GM10266 (cell line): Measurements from ENCODE around the gene CCDC50.

ENCODE experiments used
- DNase-seq: peaks from one replicate; pipeline ENCODE4 v3.0.0; 2012; ENCODE audit errors: extremely low spot score
- CTCF ChIP-seq: IDR thresholded peaks from 2 replicates; pipeline ENCODE4 v1.5.1; 2012; ENCODE audit warnings: mild to moderate bottlenecking, low read depth; ENCODE audit not compliant: control insufficient read depth, insufficient read depth; ENCODE audit errors: missing control alignments

Gene CCDC50

GRCh38 chr3:191417457-191417729 is 88.2 kb downstream of the CCDC50 start:
- TF ChIP-seq CTCF: no peak
- DNase-seq: no peak

- DNase-seq: no peak
- no peak for TF ChIP-seq CTCF
These were observed 91.6 kb downstream of the CCDC50 start for GRCh38 chr3:191420771-191421170.

DNA sequence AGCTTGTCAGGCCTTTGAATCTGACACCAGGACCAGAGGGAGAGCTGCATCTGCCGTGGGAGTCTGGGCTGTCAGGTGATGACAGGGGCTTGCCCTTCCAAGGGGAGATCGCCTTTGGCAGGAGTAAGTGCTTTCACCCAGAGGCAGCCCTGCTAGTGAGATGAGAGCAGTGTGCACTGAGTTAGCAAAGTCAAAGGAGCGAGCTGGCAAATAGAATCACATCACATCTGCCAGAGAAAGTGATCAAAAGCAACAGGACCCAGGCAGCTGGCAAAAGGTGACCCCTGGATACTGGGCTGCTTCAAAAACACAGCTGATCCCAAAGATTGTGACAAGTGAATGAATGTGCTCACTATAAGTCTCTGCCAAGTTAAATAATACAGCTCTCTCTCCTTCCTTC is 95.7 kb downstream of the CCDC50 start:
- no peak for DNase-seq
- no peak for TF ChIP-seq CTCF

GRCh38 chr3:191425322-191425734 is 96.1 kb downstream of the CCDC50 start:
- TF ChIP-seq CTCF: no peak
- DNase-seq: no peak

- no peak for DNase-seq
- no peak for TF ChIP-seq CTCF
These were observed 97.1 kb downstream of the CCDC50 start for GRCh38 chr3:191426311-191426710.

- DNase-seq: no peak
- no peak for TF ChIP-seq CTCF
These were observed 99.0 kb downstream of the CCDC50 start for GRCh38 chr3:191428177-191428576.

DNA sequence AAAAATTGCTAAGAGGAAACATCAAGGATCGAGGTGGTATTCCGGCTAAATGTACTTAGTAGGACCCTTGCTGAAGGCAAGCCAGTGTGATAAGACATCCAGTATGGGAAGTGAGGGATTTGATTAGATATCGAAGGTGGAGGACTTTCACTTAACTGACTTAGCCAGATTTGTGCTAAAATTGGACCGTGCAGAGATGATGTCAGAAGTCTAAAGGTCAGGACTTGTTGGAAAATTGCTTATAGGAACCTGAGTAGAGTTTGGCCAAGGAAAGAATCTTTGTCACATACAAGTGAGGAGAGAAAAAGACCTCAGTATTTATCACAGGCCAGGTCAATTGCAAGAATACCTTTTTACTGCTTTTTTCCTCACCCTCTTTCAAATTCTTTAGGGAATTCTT is 100.9 kb downstream of the CCDC50 start:
- DNase-seq: no peak
- TF ChIP-seq CTCF: no peak

- TF ChIP-seq CTCF: no peak
- no peak for DNase-seq
These were observed 102.1 kb downstream of the CCDC50 start for GRCh38 chr3:191431160-191431822.
